ENCODE data around the gene UGP2.
A peak's percentile ranks its signal among the peaks of the same experiment; 100 is the strongest.
"Not testable (repeated sequence)": the region's sequence is repeated elsewhere in the genome, so short reads cannot be mapped to it uniquely, and the experiment has no call there.

Gene UGP2

DNA sequence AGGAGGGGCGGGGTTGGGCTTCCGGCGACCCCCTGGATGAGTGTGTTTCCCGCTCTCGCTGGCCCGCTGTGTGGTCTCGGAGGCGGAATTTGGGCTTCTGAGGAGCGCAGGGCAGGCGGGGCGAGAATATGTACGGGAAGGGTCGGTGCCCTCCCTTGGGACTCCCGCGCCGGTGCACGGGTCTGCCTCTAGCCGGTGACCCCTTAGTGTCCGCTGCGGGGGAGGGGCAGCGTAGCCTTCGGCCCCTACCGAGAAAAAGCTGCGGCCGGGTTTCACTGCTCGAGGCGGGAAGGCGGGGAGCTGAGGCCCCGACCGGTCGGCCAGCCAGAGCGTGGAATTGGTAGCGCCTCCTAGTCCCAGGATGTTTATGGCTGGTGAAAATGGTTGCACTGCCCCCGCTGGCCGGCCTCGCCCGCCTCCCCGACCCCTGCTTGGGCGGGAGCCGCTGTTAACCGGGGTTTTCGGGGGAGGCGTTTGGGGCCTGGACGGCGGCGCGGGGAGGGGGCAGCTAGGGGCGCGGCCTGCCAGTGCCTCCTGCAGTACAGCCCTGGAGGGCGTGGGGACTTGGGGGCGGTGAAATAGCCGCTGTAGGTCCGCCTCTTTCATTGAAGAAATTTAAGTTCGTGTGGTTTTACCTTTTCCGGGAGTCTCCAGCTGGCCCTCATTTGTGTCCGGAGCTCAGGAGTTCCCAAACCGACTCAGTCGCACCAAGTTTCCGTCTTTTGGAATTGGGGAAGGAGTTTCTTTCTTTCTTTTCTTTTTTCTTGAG, at the start of gene UGP2:
Gene UGP2 (plus strand): TSS at position 643 of the 769 bp plus-strand sequence. CDS start 290 bp downstream, outside the sequence.
- DNase-seq (ENCODE audit: low read depth in 2 of 2): peak; percentile 61 to 69

DNA sequence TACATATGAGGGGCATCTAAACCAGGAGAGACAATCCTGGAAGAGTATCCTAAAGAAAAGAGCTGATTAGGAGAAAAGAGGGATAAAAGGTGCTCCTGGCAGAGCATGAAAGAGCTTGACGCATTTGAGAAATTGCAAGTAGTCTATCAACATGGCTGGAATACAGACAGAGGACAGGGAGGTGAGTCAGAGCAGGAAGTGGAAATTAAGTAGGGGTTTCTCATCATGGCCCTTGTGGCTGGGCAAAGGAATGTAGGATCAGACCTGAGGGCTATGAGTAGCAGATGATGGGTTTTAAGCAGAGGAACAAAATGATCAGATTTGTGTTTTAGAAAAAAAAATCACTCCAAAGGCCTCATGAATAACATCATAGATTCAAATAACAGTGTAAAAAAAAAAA, 49.2 kb upstream of the UGP2 start:
- DNase-seq (ENCODE audit: low read depth in 2 of 2): no peak

DNA sequence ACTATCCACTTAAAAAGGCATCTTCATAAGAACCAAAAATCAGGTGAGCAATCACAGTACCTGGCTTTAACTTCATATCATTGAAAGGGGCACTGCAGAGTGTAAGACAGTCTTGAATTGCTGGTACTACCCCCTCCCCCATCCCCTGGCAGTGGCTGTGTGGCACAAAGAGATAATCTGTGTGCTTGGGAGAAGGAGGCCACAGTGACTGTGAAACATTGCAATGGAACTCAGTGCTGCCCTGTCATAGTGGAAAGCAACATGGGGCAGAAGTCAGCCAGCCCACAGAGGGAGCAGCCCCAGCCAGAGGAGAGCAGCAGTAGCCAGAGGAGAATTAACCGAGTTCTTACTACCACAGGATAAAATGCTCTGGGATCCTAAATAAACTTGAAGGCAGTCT, 45.3 kb upstream of the UGP2 start:
- no peak for DNase-seq (ENCODE audit: low read depth in 2 of 2)

DNA sequence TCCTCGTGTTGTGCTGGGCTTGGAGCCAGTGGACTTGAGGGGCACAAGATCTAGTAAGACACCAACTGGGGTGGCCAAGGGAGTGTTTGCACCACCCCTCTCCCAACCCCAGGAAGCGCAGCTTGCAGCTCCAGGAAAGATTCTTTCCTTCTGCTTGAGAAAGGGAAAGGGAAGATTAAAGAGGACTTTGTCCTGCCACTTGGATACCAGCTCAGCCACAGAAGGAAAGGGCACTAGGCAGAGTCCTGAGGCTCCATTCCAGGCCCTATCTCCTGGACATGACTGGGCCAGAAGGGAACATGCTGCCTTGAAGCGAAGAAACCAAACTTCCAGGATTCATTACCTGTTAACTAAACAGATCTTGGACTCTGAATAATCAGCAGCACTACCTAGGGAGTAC, 44.9 kb upstream of the UGP2 start:
- no peak for DNase-seq (ENCODE audit: low read depth in 2 of 2)

DNA sequence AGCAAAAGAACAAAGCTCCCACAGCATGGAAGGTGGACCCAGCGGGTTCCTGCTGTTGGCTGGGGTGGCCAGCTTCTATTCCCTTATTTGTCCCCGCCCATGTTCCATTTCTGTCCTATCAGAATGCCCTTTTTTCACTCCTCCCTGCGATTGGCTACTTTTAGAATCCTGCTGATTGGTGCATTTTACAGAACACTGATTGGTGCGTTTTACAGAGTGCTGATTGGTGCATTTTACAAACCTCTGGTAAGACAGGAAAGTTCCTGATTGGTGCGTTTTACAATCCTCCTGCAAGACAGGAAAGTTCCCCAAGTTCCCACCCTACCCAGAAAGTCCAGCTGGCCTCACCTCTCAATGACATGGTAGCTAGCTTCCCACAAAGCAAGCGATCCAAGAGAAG, 40.2 kb upstream of the UGP2 start:
- no peak for DNase-seq (ENCODE audit: low read depth in 2 of 2)

DNA sequence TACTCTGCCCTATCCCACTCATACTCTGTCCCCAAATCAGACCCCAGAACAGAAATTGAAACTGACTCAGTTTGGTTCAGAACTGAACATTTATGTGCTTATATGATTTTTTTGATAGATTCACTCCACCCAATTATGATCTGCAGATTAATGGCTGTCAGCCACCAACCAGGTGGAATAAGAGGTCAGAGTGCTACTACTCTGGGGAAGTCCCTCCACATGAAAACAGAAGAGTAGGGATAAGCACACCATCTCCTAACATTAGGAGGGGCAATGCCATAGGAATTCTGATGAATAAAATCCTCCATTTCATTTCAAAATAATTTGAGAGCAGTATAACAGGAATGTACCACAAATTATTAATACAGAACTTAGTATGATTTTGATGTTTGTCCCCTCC, 36.3 kb upstream of the UGP2 start:
- DNase-seq (ENCODE audit: low read depth in 2 of 2): no peak

DNA sequence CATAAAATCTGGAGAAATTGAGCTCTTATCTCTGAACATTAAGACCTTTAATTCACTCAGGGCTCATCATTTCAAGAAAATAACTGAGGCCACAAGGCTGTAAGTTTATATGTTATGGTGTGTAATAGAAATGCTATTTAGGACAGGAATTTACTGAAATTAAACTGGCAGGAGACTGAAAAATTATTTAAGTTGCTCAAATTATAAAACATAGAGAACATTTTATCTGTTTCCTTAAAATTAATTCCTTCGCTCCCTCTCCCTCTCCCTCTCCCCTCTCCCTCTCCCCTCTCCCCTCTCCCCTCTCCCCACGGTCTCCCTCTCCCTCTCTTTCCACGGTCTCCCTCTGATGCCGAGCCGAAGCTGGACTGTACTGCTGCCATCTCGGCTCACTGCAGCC, 33.7 kb upstream of the UGP2 start:
- DNase-seq (ENCODE audit: low read depth in 2 of 2): not testable (repeated sequence)

DNA sequence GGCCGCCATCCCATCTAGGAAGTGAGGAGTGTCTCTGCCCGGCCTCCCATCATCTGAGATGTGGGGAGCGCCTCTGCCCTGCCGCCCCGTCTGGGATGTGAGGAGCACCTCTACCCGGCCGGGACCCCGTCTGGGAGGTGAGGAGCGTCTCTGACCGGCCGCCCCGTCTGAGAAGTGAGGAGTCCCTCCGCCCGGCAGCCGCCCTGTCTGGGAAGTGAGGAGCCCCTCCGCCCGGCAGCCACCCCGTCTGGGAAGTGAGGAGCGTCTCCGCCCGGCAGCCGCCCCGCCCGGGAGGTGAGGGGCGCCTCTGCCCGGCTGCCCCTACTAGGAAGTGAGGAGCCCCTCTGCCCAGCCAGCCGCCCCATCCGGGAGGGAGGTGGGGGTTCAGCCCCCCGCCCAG, 32.8 kb upstream of the UGP2 start:
- not testable (repeated sequence) for DNase-seq (ENCODE audit: low read depth in 2 of 2)

DNA sequence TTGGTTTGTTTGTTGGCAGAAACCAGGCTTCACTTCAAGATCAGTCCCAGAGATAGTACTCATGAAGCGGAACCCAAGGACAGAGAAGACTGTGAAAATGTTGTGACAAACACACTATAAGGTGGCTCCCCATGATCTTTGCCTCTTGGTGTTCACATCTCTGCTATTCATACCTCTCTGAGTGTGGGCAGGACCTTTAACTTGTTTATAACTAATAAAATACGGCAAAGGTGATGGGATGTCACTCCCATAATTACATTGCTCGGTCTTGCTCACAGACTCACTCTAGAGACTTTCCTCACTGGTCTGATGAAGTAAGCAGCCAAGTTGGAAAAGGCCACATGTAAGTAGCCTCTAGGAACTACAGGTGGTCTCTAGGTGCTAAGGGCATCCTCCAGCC, 30.6 kb upstream of the UGP2 start:
- no peak for DNase-seq (ENCODE audit: low read depth in 2 of 2)

DNA sequence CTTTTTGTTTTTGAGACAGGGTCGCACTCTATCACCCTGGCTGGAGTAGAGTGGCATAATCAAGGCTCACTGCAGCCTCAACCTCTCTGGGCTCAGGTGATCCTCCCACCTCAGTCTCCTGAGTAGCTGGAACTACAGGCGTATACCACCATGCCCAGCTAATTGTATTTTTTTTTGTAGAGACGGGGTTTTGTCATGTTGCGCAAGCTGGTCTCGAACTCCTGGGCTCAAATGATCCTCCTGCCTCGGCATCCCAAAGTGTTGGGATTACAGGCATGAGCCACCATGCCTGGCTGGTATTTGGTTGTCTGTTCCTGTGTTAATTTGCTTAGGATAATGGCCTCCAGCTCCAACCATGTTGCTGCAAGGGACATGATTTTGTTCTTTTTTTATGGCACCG, 29.8 kb upstream of the UGP2 start:
- not testable (repeated sequence) for DNase-seq (ENCODE audit: low read depth in 2 of 2)

DNA sequence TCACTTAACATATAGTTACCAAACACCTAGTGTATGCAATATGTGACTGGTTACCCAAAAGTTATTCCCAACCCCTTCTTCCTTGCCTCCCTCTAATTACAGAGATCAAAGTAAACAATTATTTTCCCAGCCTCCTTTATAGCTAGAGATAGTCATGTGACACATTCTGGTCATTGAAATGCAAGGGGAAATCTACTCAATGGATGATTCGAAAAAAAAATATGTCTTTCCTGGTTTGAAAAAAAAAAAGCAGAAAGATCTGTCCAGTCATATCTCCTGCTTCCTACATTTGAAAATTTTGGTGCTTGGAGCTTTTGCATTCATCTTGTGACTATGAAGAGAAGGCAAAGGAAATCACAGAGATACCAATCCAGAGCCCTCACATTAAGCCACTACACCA, 27.6 kb upstream of the UGP2 start:
- no peak for DNase-seq (ENCODE audit: low read depth in 2 of 2)

DNA sequence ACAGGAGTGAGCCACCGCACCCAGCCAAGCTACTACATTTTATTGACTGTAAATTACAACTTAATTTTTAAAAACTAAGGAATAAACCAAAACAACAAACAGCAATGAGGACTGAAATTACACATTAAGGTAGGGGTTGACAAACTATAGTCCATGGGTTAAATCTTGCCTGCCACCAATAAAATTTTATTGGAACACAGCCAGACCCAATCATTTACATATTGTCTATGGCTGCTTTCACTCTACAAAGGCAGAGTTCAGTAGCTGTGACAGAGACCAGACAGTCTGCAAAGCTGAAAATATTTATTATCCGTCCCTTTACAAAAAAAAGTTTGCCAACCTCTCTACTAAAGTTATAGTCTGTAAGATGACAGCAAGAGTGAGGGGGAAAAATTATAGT, 24.3 kb upstream of the UGP2 start:
- no peak for DNase-seq (ENCODE audit: low read depth in 2 of 2)

DNA sequence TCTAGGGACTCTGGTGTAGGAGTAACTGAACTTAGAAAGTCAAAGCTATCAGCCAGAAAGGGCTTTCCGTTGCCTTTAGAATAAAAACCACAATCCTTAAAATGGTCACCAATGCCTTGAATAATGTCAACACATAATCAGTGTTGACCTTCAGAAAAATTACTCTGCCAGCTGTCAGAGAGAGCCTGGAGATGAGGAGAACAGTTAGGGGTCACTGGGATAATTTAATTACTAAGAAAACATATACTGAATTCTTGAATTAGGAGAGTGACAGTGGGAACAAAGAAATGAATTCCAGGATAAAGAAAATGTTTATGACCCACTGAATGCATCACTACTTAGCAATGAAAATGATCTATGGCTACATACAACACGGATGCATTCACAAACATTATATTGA, 23.4 kb upstream of the UGP2 start:
- no peak for DNase-seq (ENCODE audit: low read depth in 2 of 2)

DNA sequence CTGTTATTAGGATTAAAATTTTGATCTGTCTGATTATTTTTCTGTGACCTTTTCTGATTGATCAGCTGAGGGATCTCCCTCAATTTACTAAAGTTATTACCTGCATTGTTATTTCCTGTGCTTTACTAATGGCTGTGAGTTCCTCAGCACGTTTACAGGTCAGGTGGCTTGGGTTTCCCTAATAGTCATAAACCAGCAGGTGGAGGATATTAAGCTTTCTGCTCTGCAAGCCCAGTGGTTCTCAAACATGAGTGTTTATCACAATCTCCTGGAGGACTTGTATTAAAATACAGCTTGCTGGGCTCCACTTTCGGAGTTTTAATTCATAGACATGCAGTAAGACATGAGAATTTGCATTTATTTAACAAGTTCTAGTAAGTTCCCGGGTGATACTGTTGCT, 22.4 kb upstream of the UGP2 start:
- DNase-seq (ENCODE audit: low read depth in 2 of 2): no peak

DNA sequence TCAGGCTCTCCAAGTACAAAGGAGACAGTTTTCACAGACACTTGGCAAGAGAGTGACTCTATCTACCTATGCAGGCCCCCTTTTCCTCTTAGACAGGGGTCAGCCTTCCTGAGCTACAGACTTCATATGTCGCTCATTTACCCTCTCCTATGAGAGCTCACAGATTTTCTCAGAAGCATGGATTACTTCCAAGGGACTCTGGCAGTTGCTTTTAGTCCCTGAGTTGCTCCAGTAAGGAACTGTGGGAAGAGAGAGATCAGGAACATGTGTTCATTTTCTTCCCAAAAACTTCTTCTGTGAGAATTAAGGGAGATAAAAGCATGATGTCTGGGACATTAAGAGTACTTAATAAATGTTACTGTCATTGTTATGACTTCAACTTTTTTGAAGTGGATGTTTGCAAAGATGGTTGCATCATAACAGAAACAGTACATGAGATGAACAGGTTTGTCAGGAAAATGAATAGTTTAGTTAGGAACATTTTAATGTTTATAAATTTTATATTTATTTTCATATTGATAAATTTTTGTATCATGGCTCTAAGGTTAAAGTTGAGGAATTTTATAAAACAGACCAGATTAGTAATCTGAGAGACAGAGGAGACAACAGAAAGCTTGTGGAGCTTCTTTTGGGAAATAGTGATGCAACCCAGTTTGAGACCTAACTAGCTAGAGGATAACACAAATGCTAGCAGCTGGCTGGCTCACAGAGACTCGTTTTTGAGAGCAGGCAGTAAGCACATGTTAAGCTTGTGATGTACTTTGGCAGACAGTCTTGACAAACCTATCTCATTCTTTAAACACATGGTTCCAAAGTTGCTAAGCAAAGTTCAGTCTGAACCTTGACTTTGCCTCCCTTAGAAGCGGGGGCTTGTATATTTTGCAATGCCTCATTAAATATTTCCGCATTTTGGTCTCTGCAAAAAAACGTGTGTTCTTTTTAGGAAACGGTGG, 21.7 kb upstream of the UGP2 start:
- DNase-seq (ENCODE audit: low read depth in 2 of 2): no peak

DNA sequence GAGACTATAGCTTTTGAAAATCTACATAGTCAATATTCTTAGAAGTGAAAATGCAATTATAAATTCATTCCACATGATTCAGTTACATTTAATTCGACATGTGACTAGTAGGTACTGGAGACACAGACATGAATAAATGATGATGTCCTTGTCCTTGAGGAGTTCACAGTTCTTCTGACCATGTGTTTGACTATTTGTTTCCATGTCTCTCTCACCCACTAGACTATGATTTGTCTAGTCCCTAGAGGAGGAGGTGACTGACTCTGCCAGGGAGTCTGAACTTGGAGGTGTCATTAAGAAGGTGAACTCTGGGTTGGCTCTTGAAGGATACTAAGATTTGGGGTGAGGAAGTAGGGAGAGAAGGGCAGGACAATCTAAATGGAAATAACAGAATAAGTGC, 20.7 kb upstream of the UGP2 start:
- no peak for DNase-seq (ENCODE audit: low read depth in 2 of 2)

DNA sequence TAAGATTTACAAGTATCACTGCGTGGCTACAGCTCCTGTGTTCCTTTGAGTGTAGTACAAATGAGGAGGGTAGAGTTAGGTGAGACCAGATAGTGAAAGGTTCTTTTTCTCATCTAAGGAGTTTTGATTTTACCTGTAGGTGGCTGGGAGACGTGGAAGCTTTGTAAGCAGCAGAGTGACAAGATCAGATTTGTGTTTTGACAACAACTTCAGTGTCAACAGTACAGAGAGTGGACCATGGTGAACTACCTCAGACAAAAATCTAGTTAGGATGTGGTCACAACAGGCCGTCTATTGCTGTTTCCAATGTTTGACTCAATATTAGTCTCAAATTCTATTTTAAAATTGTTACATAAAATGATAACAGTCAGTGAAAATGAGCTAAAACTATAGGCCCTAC, 20.3 kb upstream of the UGP2 start:
- DNase-seq (ENCODE audit: low read depth in 2 of 2): no peak

DNA sequence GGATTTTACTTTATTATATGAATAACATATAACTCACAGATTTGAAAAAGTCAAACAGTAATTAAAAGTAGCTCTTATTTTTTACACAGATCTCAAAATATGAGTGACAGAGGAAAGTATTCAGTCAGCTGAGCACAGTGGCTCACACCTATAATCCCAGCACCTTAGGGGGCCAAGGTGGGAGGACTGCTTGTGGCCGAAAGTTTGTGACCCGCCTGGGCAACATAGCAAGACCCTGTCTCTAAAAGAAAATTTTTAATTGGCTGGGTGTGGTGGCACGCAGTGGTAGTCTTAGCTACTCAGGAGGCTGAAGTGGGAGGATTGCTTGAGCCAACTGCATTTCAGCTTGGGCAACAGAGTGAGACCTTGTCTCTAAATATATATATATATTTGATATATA, 19.2 kb upstream of the UGP2 start:
- DNase-seq (ENCODE audit: low read depth in 2 of 2): no peak

DNA sequence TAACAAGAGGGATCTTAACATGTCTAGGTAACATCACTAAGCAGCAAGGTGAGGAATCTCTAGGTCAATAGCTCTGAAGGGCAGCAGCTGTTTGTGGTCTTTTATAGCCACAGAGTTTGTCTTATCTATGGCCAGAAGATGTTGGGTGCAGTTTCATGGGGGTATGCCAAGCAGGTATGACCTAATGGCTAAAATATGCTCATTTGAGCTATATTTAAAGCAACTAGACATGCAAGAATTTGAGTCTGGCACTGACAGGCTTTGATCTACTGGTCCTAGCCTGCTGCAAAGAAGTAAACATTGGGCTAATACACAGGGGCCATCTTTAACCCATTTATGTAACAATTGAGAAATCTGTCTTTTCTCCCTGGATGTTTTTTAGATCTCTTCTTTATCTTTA, 13.9 kb upstream of the UGP2 start:
- no peak for DNase-seq (ENCODE audit: low read depth in 2 of 2)

DNA sequence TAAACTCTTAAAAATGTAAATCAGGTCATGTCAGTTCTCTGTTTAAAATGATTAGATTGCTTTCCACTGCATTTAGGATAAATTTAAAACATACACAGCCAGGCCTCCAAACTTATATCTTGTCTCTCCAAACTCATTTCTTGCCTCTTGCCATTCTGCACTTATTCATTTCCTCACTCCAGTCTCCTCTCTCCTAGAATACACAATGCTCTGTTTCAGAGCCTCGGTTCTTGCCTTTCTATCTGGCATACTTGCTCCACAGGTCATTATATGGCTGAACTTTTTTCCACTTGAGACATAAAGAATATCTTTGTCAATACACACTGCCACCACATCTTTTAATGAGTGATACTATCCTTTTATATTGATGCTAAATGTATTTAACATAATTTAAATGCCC, 10.5 kb upstream of the UGP2 start:
- no peak for DNase-seq (ENCODE audit: low read depth in 2 of 2)

DNA sequence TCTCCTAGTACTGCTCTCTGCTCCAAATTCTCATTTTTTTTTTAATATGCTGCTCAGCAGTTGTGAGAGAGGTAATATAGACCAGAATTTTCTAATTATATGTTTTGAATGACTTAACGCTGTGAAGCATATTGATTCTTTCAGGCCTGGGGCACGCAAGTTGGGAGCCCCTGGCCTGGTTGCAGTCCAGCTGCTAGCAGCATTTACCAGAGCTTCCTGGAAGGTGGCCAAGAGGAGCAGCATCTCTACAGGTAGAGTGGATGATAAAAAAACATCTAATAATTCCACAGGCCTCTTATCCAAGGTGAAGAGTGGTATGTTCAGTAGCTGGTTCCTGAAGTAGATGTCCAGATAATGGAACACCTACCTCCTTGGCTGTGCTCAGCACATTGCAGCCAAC, 7.3 kb upstream of the UGP2 start:
- no peak for DNase-seq (ENCODE audit: low read depth in 2 of 2)

DNA sequence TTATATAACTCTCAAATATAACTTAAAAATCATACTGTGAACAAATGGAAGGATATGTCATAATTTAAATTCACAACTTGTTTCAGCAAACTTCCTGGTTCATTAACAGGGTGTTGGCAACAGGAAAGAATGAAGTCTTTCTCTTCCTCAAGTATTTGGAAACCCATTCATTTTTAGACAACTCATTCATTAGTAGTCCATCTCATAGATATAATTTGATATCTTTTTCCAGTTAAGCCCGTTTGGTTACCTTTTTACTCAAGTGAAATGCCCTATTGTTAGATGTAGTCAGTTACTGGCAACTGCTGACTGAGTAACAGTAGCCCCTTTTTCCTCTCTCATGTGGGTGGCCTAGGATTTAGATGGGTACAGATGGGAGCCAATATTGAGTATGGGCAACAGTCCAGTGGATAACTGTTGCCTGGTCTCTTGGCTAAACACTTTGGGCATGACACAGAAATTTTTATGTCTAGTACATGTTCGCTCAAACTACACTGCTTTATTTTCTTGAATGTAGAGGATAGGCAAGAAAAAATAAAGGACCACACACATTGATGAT, 4.6 kb upstream of the UGP2 start:
- no peak for DNase-seq (ENCODE audit: low read depth in 2 of 2)
